KBM-7 (cell line): ENCODE results near the gene PRRC2C.
"Not testable (repeated sequence)": the region's sequence is repeated elsewhere in the genome, so short reads cannot be mapped to it uniquely, and the experiment has no call there.

Experiments used
- DNase-seq: peaks from one replicate; pipeline ENCODE4 v3.0.0-alpha.2; 2015
- in situ Hi-C: fragments of 300-500 bp; cut with MboI; formaldehyde crosslinking; loops from 2 replicates; pipeline ENCODE4 v1.14.3; 2020; ENCODE audit warnings: low sequenced_read_pairs, low pct_unique_long_range_greater_than_20kb, mixed read lengths

The PRRC2C gene

GRCh38 chr1:171494076-171494475, 8.7 kb downstream of the PRRC2C start:
- no peak for DNase-seq

GRCh38 chr1:171495444-171495843, 10.1 kb downstream of the PRRC2C start:
- in situ Hi-C loops: no loop called here
- DNase-seq: no peak

More at GRCh38 chr1:171494076-171494475, 8.7 kb downstream of the PRRC2C start:
- in situ Hi-C loops: no loop called here

- DNase-seq: no peak
- in situ Hi-C loops: no loop called here
These were observed 15.0 kb downstream of the PRRC2C start for GRCh38 chr1:171500304-171500703.

GRCh38 chr1:171500803-171501202, 15.5 kb downstream of the PRRC2C start:
- in situ Hi-C loops: no loop called here
- no peak for DNase-seq

- in situ Hi-C loops: no loop called here
- DNase-seq: no peak
These were observed 16.1 kb downstream of the PRRC2C start for GRCh38 chr1:171501305-171502024.

- no peak for DNase-seq
- in situ Hi-C loops: no loop called here
These were observed 21.4 kb downstream of the PRRC2C start for GRCh38 chr1:171506525-171507304.

- no peak for DNase-seq
- in situ Hi-C loops: no loop called here
These were observed 22.1 kb downstream of the PRRC2C start for GRCh38 chr1:171507435-171507834.

- no peak for DNase-seq
- in situ Hi-C loops: no loop called here
These were observed 23.9 kb downstream of the PRRC2C start for GRCh38 chr1:171509191-171509590.

GRCh38 chr1:171513743-171514142, 28.4 kb downstream of the PRRC2C start:
- no peak for DNase-seq
- in situ Hi-C loops: no loop called here

- no peak for DNase-seq
- in situ Hi-C loops: no loop called here
These were observed 30.0 kb downstream of the PRRC2C start for GRCh38 chr1:171515299-171515698.

- DNase-seq: no peak
- in situ Hi-C loops: no loop called here
These were observed 30.4 kb downstream of the PRRC2C start for GRCh38 chr1:171515741-171516140.

GRCh38 chr1:171521567-171521966, 36.2 kb downstream of the PRRC2C start:
- DNase-seq: no peak
- in situ Hi-C loops: no loop called here

- DNase-seq: no peak
- in situ Hi-C loops: no loop called here
These were observed 45.3 kb downstream of the PRRC2C start for GRCh38 chr1:171530676-171531075.

GRCh38 chr1:171532520-171532919, 47.2 kb downstream of the PRRC2C start:
- in situ Hi-C loops: no loop called here
- no peak for DNase-seq

GRCh38 chr1:171545523-171545922, 60.2 kb downstream of the PRRC2C start:
- no peak for DNase-seq
- in situ Hi-C loops: no loop called here

GRCh38 chr1:171550050-171550449, 64.7 kb downstream of the PRRC2C start:
- DNase-seq: no peak
- in situ Hi-C loops: no loop called here

GRCh38 chr1:171550598-171551100, 65.3 kb downstream of the PRRC2C start:
- in situ Hi-C loops, DNase-seq: not testable (repeated sequence)

GRCh38 chr1:171553960-171554359, 68.6 kb downstream of the PRRC2C start:
- DNase-seq, in situ Hi-C loops: not testable (repeated sequence)

GRCh38 chr1:171563675-171564074, 78.3 kb downstream of the PRRC2C start:
- no peak for DNase-seq
- in situ Hi-C loops: no loop called here

GRCh38 chr1:171566467-171566866, 81.1 kb downstream of the PRRC2C start:
- peak; percentile 7 for DNase-seq

More at GRCh38 chr1:171566467-171566866, 81.1 kb downstream of the PRRC2C start:
- in situ Hi-C loops: no loop called here
